OCI-LY7 (cell line): ENCODE data around the gene CACNA2D4.

Source experiments
- EZH2phosphoT487 ChIP-seq: fragments of 200-600 bp; sonication (generic); IDR thresholded peaks from 2 replicates; pipeline ENCODE4 v1.6.1; 2018; ENCODE audit warnings: low read depth, borderline replicate concordance, mild to moderate bottlenecking, mixed run types, antibody characterized with exemption, low read length, moderate library complexity, mixed read lengths
- TF ChIP-seq, protein P1 (sequence below): fragments of 200-600 bp; sonication (generic); conservative IDR thresholded peaks from 2 replicates; pipeline ENCODE4 v1.5.1; 2014; ENCODE audit warnings: mild to moderate bottlenecking, antibody characterized with exemption, low read length, moderate library complexity, mixed read lengths

DNA sequence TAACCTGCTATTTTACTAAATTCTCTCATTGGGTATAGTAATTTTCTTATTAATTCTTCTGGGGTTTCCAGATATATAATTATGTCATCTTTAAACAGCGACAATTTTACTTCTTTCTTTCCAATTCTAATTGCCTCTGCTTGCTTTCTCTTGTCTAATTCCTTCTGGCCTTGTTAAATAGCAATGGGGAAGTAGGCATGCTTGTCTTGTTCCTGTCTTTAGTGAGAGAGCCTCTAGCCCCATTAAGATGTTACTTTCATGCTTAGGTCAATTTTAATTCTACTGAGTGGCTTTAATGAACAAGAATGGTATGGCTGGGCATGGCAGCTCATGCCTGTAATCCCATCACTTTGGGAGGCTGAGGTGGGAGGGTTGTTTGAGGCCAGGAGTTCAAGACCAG is 66.4 kb downstream of the CACNA2D4 start:
- TF ChIP-seq, protein P1, sequence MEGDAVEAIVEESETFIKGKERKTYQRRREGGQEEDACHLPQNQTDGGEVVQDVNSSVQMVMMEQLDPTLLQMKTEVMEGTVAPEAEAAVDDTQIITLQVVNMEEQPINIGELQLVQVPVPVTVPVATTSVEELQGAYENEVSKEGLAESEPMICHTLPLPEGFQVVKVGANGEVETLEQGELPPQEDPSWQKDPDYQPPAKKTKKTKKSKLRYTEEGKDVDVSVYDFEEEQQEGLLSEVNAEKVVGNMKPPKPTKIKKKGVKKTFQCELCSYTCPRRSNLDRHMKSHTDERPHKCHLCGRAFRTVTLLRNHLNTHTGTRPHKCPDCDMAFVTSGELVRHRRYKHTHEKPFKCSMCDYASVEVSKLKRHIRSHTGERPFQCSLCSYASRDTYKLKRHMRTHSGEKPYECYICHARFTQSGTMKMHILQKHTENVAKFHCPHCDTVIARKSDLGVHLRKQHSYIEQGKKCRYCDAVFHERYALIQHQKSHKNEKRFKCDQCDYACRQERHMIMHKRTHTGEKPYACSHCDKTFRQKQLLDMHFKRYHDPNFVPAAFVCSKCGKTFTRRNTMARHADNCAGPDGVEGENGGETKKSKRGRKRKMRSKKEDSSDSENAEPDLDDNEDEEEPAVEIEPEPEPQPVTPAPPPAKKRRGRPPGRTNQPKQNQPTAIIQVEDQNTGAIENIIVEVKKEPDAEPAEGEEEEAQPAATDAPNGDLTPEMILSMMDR, result no peak
- TF ChIP-seq EZH2phosphoT487, result no peak
